Activated naive CD8-positive, alpha-beta T cell treated with anti-CD3 and anti-CD28 coated beads, Interleukin-2, amount 50 U/mL, for 24 hours (primary cell): ENCODE results near the gene CCS.
"Not testable (repeated sequence)": the region's sequence is repeated elsewhere in the genome, so short reads cannot be mapped to it uniquely, and the experiment has no call there.

Experiments used
- ATAC-seq: fragments of 150-1000 bp; cut with Tn5 transposase; one replicate; pipeline ENCODE4 v1.10.0; 2021
- DNase-seq: peaks from one replicate; pipeline ENCODE4 v3.0.0; 2021
- H3K27ac Mint-ChIP-seq: one replicate; pipeline ENCODE4 v1.8.0; 2021; ENCODE audit warnings: mild to moderate bottlenecking, mixed read lengths
- H3K27me3 Mint-ChIP-seq: one replicate; pipeline ENCODE4 v1.8.0; 2021; ENCODE audit warnings: mixed read lengths
- H3K36me3 Mint-ChIP-seq: one replicate; pipeline ENCODE4 v1.8.0; 2021; ENCODE audit warnings: low read depth, mixed read lengths
- H3K4me1 Mint-ChIP-seq: one replicate; pipeline ENCODE4 v1.8.0; 2021; ENCODE audit warnings: mixed read lengths
- H3K4me3 Mint-ChIP-seq: one replicate; pipeline ENCODE4 v1.8.0; 2021; ENCODE audit warnings: mild to moderate bottlenecking, moderate library complexity, mixed read lengths
- H3K9me3 Mint-ChIP-seq: one replicate; pipeline ENCODE4 v1.8.0; 2021; ENCODE audit warnings: mixed read lengths

The CCS gene

GRCh38 chr11:66568124-66568916, 24.7 kb upstream of the CCS start, which contains the start of gene CTSF:
Gene CTSF (minus strand): TSS chr11:66568606. CDS start chr11:66568486, 120 bp downstream.
- peak within 1 kb of the TSS; percentile 60 for H3K27ac Mint-ChIP-seq
- peak; percentile 88 for ATAC-seq

GRCh38 chr11:66569076-66569475, 23.9 kb upstream of the CCS start:
- H3K27me3 Mint-ChIP-seq, result peaks cover 6% of the 10 kb centered on the region
- H3K36me3 Mint-ChIP-seq, result no peaks in the 10 kb centered on the region
- DNase-seq, result no peak
- no peak for ATAC-seq
- no peak overlapping the region for H3K27ac Mint-ChIP-seq
- H3K9me3 Mint-ChIP-seq, result no peaks in the 10 kb centered on the region
- no peak overlapping the region for H3K4me3 Mint-ChIP-seq
- peaks cover 12% of the 10 kb centered on the region for H3K4me1 Mint-ChIP-seq

More at GRCh38 chr11:66568124-66568916, 24.7 kb upstream of the CCS start, which contains the start of gene CTSF:
- peak within 1 kb of the TSS; percentile 77 for H3K4me3 Mint-ChIP-seq
- no peaks in the 10 kb centered on the region for H3K9me3 Mint-ChIP-seq
- H3K27me3 Mint-ChIP-seq, result peaks cover 6% of the 10 kb centered on the region
- H3K4me1 Mint-ChIP-seq, result peaks cover 12% of the 10 kb centered on the region
- H3K36me3 Mint-ChIP-seq, result no peaks in the 10 kb centered on the region
- peak; percentile 76 for DNase-seq

GRCh38 chr11:66570079-66570849, 22.7 kb upstream of the CCS start:
- Mint-ChIP-seq H3K9me3 (no peaks in the 10 kb centered on the region), H3K27ac (no peak overlapping the region), H3K27me3 (peaks cover 6% of the 10 kb centered on the region), H3K36me3 (no peaks in the 10 kb centered on the region), H3K4me3 (no peak overlapping the region), H3K4me1 (peaks cover 12% of the 10 kb centered on the region)
- ATAC-seq (no peak), DNase-seq (no peak)

- DNase-seq (no peak), ATAC-seq (no peak)
- Mint-ChIP-seq H3K27ac (no peak overlapping the region), H3K4me3 (no peak overlapping the region), H3K4me1 (peaks cover 12% of the 10 kb centered on the region), H3K27me3 (peaks cover 6% of the 10 kb centered on the region), H3K9me3 (no peaks in the 10 kb centered on the region), H3K36me3 (no peaks in the 10 kb centered on the region)
These were observed 22.2 kb upstream of the CCS start for GRCh38 chr11:66570850-66571180.

- H3K27ac Mint-ChIP-seq, result peak overlapping the region; percentile 12
- H3K36me3 Mint-ChIP-seq, result no peaks in the 10 kb centered on the region
- peaks cover 5% of the 10 kb centered on the region for H3K9me3 Mint-ChIP-seq
- H3K4me1 Mint-ChIP-seq, result peaks cover 17% of the 10 kb centered on the region
- DNase-seq (peak; percentile 90), ATAC-seq (peak; percentile 98)
- no peak overlapping the region for H3K4me3 Mint-ChIP-seq
- H3K27me3 Mint-ChIP-seq, result peaks cover 2% of the 10 kb centered on the region
These were observed 13.9 kb upstream of the CCS start for GRCh38 chr11:66579017-66579606.

GRCh38 chr11:66580803-66581202, 12.2 kb upstream of the CCS start:
- ATAC-seq (no peak), DNase-seq (no peak)
- no peak overlapping the region for H3K27ac Mint-ChIP-seq
- H3K4me3 Mint-ChIP-seq, result no peak overlapping the region
- H3K27me3 Mint-ChIP-seq, result peaks cover 2% of the 10 kb centered on the region
- H3K36me3 Mint-ChIP-seq, result no peaks in the 10 kb centered on the region
- H3K4me1 Mint-ChIP-seq, result peaks cover 17% of the 10 kb centered on the region
- peaks cover 5% of the 10 kb centered on the region for H3K9me3 Mint-ChIP-seq

- peaks cover 5% of the 10 kb centered on the region for H3K9me3 Mint-ChIP-seq
- no peaks in the 10 kb centered on the region for H3K36me3 Mint-ChIP-seq
- H3K27me3 Mint-ChIP-seq, result peaks cover 2% of the 10 kb centered on the region
- peaks cover 17% of the 10 kb centered on the region for H3K4me1 Mint-ChIP-seq
- H3K4me3 Mint-ChIP-seq, result no peak overlapping the region
- no peak overlapping the region for H3K27ac Mint-ChIP-seq
- DNase-seq, result no peak
- no peak for ATAC-seq
These were observed 11.7 kb upstream of the CCS start for GRCh38 chr11:66581261-66581660.

- H3K36me3 Mint-ChIP-seq, H3K27me3 Mint-ChIP-seq, ATAC-seq, H3K4me3 Mint-ChIP-seq, H3K9me3 Mint-ChIP-seq, H3K27ac Mint-ChIP-seq, DNase-seq: not testable (repeated sequence)
- H3K4me1 Mint-ChIP-seq, result peaks cover 17% of the 10 kb centered on the region
These were observed 10.3 kb upstream of the CCS start for GRCh38 chr11:66582565-66583147.

- H3K36me3 Mint-ChIP-seq, H3K9me3 Mint-ChIP-seq, ATAC-seq, DNase-seq, H3K4me1 Mint-ChIP-seq, H3K27me3 Mint-ChIP-seq, H3K27ac Mint-ChIP-seq, H3K4me3 Mint-ChIP-seq: not testable (repeated sequence)
These were observed 7.5 kb upstream of the CCS start for GRCh38 chr11:66585447-66585846.

- Mint-ChIP-seq H3K27ac (no peak overlapping the region), H3K4me3 (no peak overlapping the region), H3K27me3 (no peaks in the 10 kb centered on the region), H3K36me3 (no peaks in the 10 kb centered on the region), H3K9me3 (peaks cover 5% of the 10 kb centered on the region), H3K4me1 (peaks cover under 1% of the 10 kb centered on the region)
- DNase-seq, result no peak
- ATAC-seq, result no peak
These were observed 6.8 kb upstream of the CCS start for GRCh38 chr11:66586136-66586535.

- not testable (repeated sequence) for DNase-seq, H3K9me3 Mint-ChIP-seq, H3K27ac Mint-ChIP-seq, H3K27me3 Mint-ChIP-seq, H3K4me3 Mint-ChIP-seq, H3K36me3 Mint-ChIP-seq, ATAC-seq
- H3K4me1 Mint-ChIP-seq, result peaks cover 18% of the 10 kb centered on the region
These were observed 3.7 kb upstream of the CCS start for GRCh38 chr11:66589315-66589714.

- Mint-ChIP-seq H3K27me3 (no peaks in the 10 kb centered on the region), H3K27ac (no peak overlapping the region), H3K4me3 (no peak overlapping the region), H3K36me3 (no peaks in the 10 kb centered on the region), H3K4me1 (peaks cover 24% of the 10 kb centered on the region), H3K9me3 (no peaks in the 10 kb centered on the region)
- DNase-seq, result no peak
- no peak for ATAC-seq
These were observed 2.8 kb upstream of the CCS start for GRCh38 chr11:66589996-66590675.

GRCh38 chr11:66591175-66591574, 1.8 kb upstream of the CCS start:
- H3K36me3 Mint-ChIP-seq, result no peaks in the 10 kb centered on the region
- no peak overlapping the region for H3K4me3 Mint-ChIP-seq
- no peaks in the 10 kb centered on the region for H3K9me3 Mint-ChIP-seq
- DNase-seq, result no peak
- ATAC-seq, result no peak
- H3K27me3 Mint-ChIP-seq, result no peaks in the 10 kb centered on the region
- H3K27ac Mint-ChIP-seq, result no peak overlapping the region
- H3K4me1 Mint-ChIP-seq, result peaks cover 30% of the 10 kb centered on the region

- Mint-ChIP-seq H3K4me1 (peaks cover 30% of the 10 kb centered on the region), H3K27me3 (no peaks in the 10 kb centered on the region), H3K9me3 (no peaks in the 10 kb centered on the region), H3K4me3 (peak overlapping the region; percentile 93), H3K27ac (peak overlapping the region; percentile 93), H3K36me3 (peaks cover 1% of the 10 kb centered on the region)
- no peak for DNase-seq
- no peak for ATAC-seq
These were observed 284 bp downstream of the CCS start for GRCh38 chr11:66593303-66593635.
